Liver (tissue), 9 donors: Measurements from ENCODE around the gene RAI1. TPM values are rescaled to one million over a fixed set of nuclear protein-coding genes. Genes with fewer than 3 reads are reported as not detected.
A peak's percentile ranks its signal among the peaks of the same experiment; 100 is the strongest.

Experiments used
- DNase-seq: peaks from one replicate; pipeline ENCODE4 v3.0.0-alpha.2; 2017; ENCODE audit warnings: low spot score
- H3K27ac ChIP-seq, 2 donors: one replicate each; pipeline ENCODE4 v1.7.0; 2013; ENCODE audit warnings: inconsistent platforms in 2 of 2, low read length in 2 of 2, control low read depth in 1 of 2, low read depth in 1 of 2, mild to moderate bottlenecking in 1 of 2
- H3K27me3 ChIP-seq, 4 donors: one replicate each; pipeline versions ENCODE4 v1.6.1 to v1.7.0; 2013; ENCODE audit warnings: low read length in 3 of 4, inconsistent platforms in 1 of 4, mild to moderate bottlenecking in 1 of 4, moderate library complexity in 1 of 4; ENCODE audit not compliant: control insufficient read depth in 4 of 4, insufficient read depth in 4 of 4
- H3K36me3 ChIP-seq, 4 donors: one replicate each; pipeline versions ENCODE4 v1.6.1 to v1.7.0; 2013; ENCODE audit warnings: low read length in 3 of 4, mild to moderate bottlenecking in 3 of 4, low read depth in 1 of 4, moderate library complexity in 1 of 4; ENCODE audit not compliant: control insufficient read depth in 4 of 4, insufficient read depth in 3 of 4
- H3K4me1 ChIP-seq, 4 donors: one replicate each; pipeline versions ENCODE4 v1.6.1 to v1.7.0; 2013; ENCODE audit warnings: low read length in 3 of 4, mild to moderate bottlenecking in 3 of 4, moderate library complexity in 1 of 4; ENCODE audit not compliant: control insufficient read depth in 4 of 4, insufficient read depth in 4 of 4
- H3K4me3 ChIP-seq, 3 donors: one replicate each; pipeline versions ENCODE4 v1.6.1 to v1.7.0; 2013; ENCODE audit warnings: low read length in 3 of 3, control low read depth in 1 of 3, low read depth in 1 of 3, mild to moderate bottlenecking in 1 of 3
- H3K9ac ChIP-seq, 2 donors: one replicate each; pipeline ENCODE4 v1.7.0; 2013; ENCODE audit warnings: low read length in 2 of 2, mild to moderate bottlenecking in 2 of 2, moderate library complexity in 2 of 2, control low read depth in 1 of 2, low read depth in 1 of 2
- H3K9me3 ChIP-seq, 4 donors: one replicate each; pipeline versions ENCODE4 v1.6.1 to v1.7.0; 2013; ENCODE audit warnings: low read length in 3 of 4; ENCODE audit not compliant: control insufficient read depth in 4 of 4
- ATF3 ChIP-seq: IDR thresholded peaks from 2 replicates; pipeline ENCODE4 v1.6.1; 2016; ENCODE audit warnings: antibody characterized with exemption
- CTCF ChIP-seq: fragments of 150-350 bp; IDR thresholded peaks from 2 replicates; pipeline ENCODE4 v1.5.1; 2017; ENCODE audit warnings: improper control_type of control experiment, low read depth, low read length; ENCODE audit not compliant: missing input control
- EGR1 ChIP-seq, 2 donors: IDR thresholded peaks; 2 replicates each; pipeline ENCODE4 v1.6.1; 2016 to 2018; ENCODE audit warnings: antibody characterized with exemption in 2 of 2, low read depth in 2 of 2
- FOXA1 ChIP-seq: IDR thresholded peaks from 2 replicates; pipeline ENCODE4 v1.6.1; 2016; ENCODE audit warnings: antibody characterized with exemption
- FOXA2 ChIP-seq: IDR thresholded peaks from 2 replicates; pipeline ENCODE4 v1.6.1; 2016; ENCODE audit warnings: antibody characterized with exemption
- GABPA ChIP-seq, 2 donors: IDR thresholded peaks in 1 of 2; conservative IDR thresholded peaks in 1 of 2; 2 replicates each; pipeline ENCODE4 v1.6.1; 2016; ENCODE audit warnings: antibody characterized with exemption in 2 of 2, mild to moderate bottlenecking in 1 of 2, moderate library complexity in 1 of 2
- HNF4A ChIP-seq, 2 donors: conservative IDR thresholded peaks; 2 replicates each; pipeline ENCODE4 v1.6.1; 2016; ENCODE audit warnings: antibody characterized with exemption in 2 of 2, mild to moderate bottlenecking in 2 of 2
- JUND ChIP-seq, 2 donors: IDR thresholded peaks; 2 replicates each; pipeline ENCODE4 v1.6.1; 2016; ENCODE audit warnings: antibody characterized with exemption in 2 of 2
- MAX ChIP-seq: IDR thresholded peaks from 2 replicates; pipeline ENCODE4 v1.6.1; 2016; ENCODE audit warnings: antibody characterized with exemption
- NR2F2 ChIP-seq: IDR thresholded peaks from 2 replicates; pipeline ENCODE4 v1.6.1; 2016; ENCODE audit warnings: antibody characterized with exemption
- RXRA ChIP-seq, 2 donors: IDR thresholded peaks; 2 replicates each; pipeline ENCODE4 v1.6.1; 2017 to 2018; ENCODE audit warnings: antibody characterized with exemption in 2 of 2, mild to moderate bottlenecking in 1 of 2
- SP1 ChIP-seq: IDR thresholded peaks from 2 replicates; pipeline ENCODE4 v1.6.1; 2018; ENCODE audit warnings: antibody characterized with exemption, mild to moderate bottlenecking
- TAF1 ChIP-seq: conservative IDR thresholded peaks from 2 replicates; pipeline ENCODE4 v1.6.1; 2016; ENCODE audit warnings: antibody characterized with exemption, mild to moderate bottlenecking
- YY1 ChIP-seq: IDR thresholded peaks from 2 replicates; pipeline ENCODE4 v1.6.1; 2016; ENCODE audit warnings: antibody characterized with exemption, mild to moderate bottlenecking
- ZBTB33 ChIP-seq: IDR thresholded peaks from 2 replicates; pipeline ENCODE4 v1.6.1; 2016; ENCODE audit warnings: antibody characterized with exemption
- WGBS: extraction: QIAGEN DNeasy Blood & Tissue Kit; methylation state at CpG from one replicate; pipeline ENCODE4 v1.1.7; 2013; 5-methylcytosine and 5-hydroxymethylcytosine counted together
- polyA plus RNA-seq, 2 donors: library from polyadenylated mRNA; stranded (reverse) in 1 of 2; unstranded in 1 of 2; fragments of 200-250 nt in 1 of 2; fragments of >200 nt in 1 of 2; fragmentation: Nextera tagmentation in 1 of 2; extraction: Ambion mirVana in 1 of 2; gene quantifications; one replicate each; pipeline versions ENCODE4 v1.2.1 to v1.2.3, GENCODE V29; 2013 to 2015
- total RNA-seq, 2 donors: library from RNA; depleted of rRNA; stranded (reverse); fragments of >200 nt; gene quantifications; one replicate each; pipeline ENCODE4 v1.2.3, GENCODE V29; 2014
- donor health status: healthy.
- donor health status: healthy.
- donor health status: healthy.
- donor health status: healthy.
- donor health status: healthy.

Gene RAI1
- total and polyA plus RNA-seq, 4 donors, result 0.57 to 7.6 (median 5.3) TPM

- WGBS, result 80% methylated on average over 11 of the region's 11 CpGs
- DNase-seq, result no peak
- Histone ChIP-seq H3K36me3 (no peaks in the 10 kb centered on the region), H3K4me3 (no peak overlapping the region), H3K4me1 (peaks cover 0 to 7% (median 3%) of the 10 kb centered on the region in 4 donors), H3K27me3 (no peaks in the 10 kb centered on the region), H3K9ac (no peak overlapping the region), H3K27ac (no peak overlapping the region), H3K9me3 (no peaks in the 10 kb centered on the region)
- TF ChIP-seq NR2F2, result no peak
- TF ChIP-seq TAF1, result no peak
- TF ChIP-seq RXRA (IDR thresholded peaks at IDR 0.05), result peak in 1 of 2 donors; percentile 26
- peak; percentile 72 to 75 for TF ChIP-seq HNF4A (conservative IDR thresholded peaks at IDR 0.05)
- TF ChIP-seq SP1, result peak; percentile 30
- no peak for TF ChIP-seq YY1
These were observed 80.9 kb downstream of the RAI1 start for GRCh38 chr17:17761894-17762743.

GRCh38 chr17:17762744-17763105, 81.5 kb downstream of the RAI1 start:
- 88% methylated on average over 5 of the region's 5 CpGs for WGBS
- H3K36me3 ChIP-seq, result no peaks in the 10 kb centered on the region
- no peaks in the 10 kb centered on the region for H3K27me3 ChIP-seq
- H3K9me3 ChIP-seq, result no peaks in the 10 kb centered on the region
- TF ChIP-seq EGR1 (IDR thresholded peaks at IDR 0.05; ENCODE audit: low read depth in 2 of 2) (no peak), FOXA1 (no peak), YY1 (no peak), CTCF (no peak), NR2F2 (no peak), FOXA2 (no peak), RXRA (IDR thresholded peaks at IDR 0.05) (no peak), ZBTB33 (no peak), MAX (no peak), SP1 (no peak), ATF3 (no peak), TAF1 (no peak)
- no peak for DNase-seq
- peaks cover 0 to 7% (median 3%) of the 10 kb centered on the region in 4 donors for H3K4me1 ChIP-seq
- H3K9ac ChIP-seq, result no peak overlapping the region
- H3K4me3 ChIP-seq, result no peak overlapping the region
- H3K27ac ChIP-seq, result no peak overlapping the region

GRCh38 chr17:17763136-17763535, 81.9 kb downstream of the RAI1 start:
- H3K4me1 ChIP-seq, result peaks cover 0 to 7% (median 3%) of the 10 kb centered on the region in 4 donors
- no peaks in the 10 kb centered on the region for H3K27me3 ChIP-seq
- no peak overlapping the region for H3K9ac ChIP-seq
- DNase-seq, result no peak
- no peaks in the 10 kb centered on the region for H3K36me3 ChIP-seq
- no peaks in the 10 kb centered on the region for H3K9me3 ChIP-seq
- no peak for TF ChIP-seq JUND (IDR thresholded peaks at IDR 0.05)
- TF ChIP-seq SP1, result no peak
- TF ChIP-seq YY1, result no peak
- TF ChIP-seq HNF4A (conservative IDR thresholded peaks at IDR 0.05), result no peak
- no peak for TF ChIP-seq TAF1
- no peak for TF ChIP-seq FOXA2
- no peak for TF ChIP-seq GABPA (IDR thresholded peaks at IDR 0.05 in 1 of 2, conservative IDR thresholded peaks at IDR 0.05 in 1 of 2)
- TF ChIP-seq NR2F2, result no peak
- no peak for TF ChIP-seq ATF3
- no peak for TF ChIP-seq FOXA1
- H3K27ac ChIP-seq, result no peak overlapping the region
- H3K4me3 ChIP-seq, result no peak overlapping the region
- 87% methylated on average over 9 of the region's 9 CpGs for WGBS
